DMS79 (cell line): ENCODE results near the gene IGFL1.
A peak's percentile ranks its signal among the peaks of the same experiment; 100 is the strongest.
"Not testable (repeated sequence)": the region's sequence is repeated elsewhere in the genome, so short reads cannot be mapped to it uniquely, and the experiment has no call there.

Experiments
- DNase-seq: peaks from one replicate; lab custom pipeline; 2025; lab: John Stamatoyannopoulos, UW

Gene IGFL1

GRCh38 chr19:46229442-46229841 lies at the start of gene IGFL1:
TSS of gene IGFL1 (plus strand) at chr19:46229742. CDS start at chr19:46229775, 33 bp downstream.
- DNase-seq, result no peak

- DNase-seq, result no peak
These were observed 48.7 kb upstream of the IGFL1 start for GRCh38 chr19:46180701-46181387.

- DNase-seq, result no peak
These were observed 48.2 kb upstream of the IGFL1 start for GRCh38 chr19:46181388-46181779.

- no peak for DNase-seq
These were observed 47.1 kb upstream of the IGFL1 start for GRCh38 chr19:46182476-46182875.

- not testable (repeated sequence) for DNase-seq
These were observed 44.5 kb upstream of the IGFL1 start for GRCh38 chr19:46184775-46185710.

GRCh38 chr19:46186101-46186716 lies 43.3 kb upstream of the IGFL1 start:
- no peak for DNase-seq

- no peak for DNase-seq
These were observed 42.8 kb upstream of the IGFL1 start for GRCh38 chr19:46186717-46187101.

GRCh38 chr19:46189971-46190888 lies 39.3 kb upstream of the IGFL1 start:
- no peak for DNase-seq

- DNase-seq, result no peak
These were observed 38.2 kb upstream of the IGFL1 start for GRCh38 chr19:46191356-46191755.

- no peak for DNase-seq
These were observed 37.6 kb upstream of the IGFL1 start for GRCh38 chr19:46191972-46192371.

GRCh38 chr19:46192626-46192991 lies 36.9 kb upstream of the IGFL1 start:
- not testable (repeated sequence) for DNase-seq

GRCh38 chr19:46192992-46193650 lies 36.4 kb upstream of the IGFL1 start:
- no peak for DNase-seq

GRCh38 chr19:46193678-46194077 lies 35.9 kb upstream of the IGFL1 start:
- no peak for DNase-seq

- no peak for DNase-seq
These were observed 34.4 kb upstream of the IGFL1 start for GRCh38 chr19:46195104-46195503.

GRCh38 chr19:46195919-46196318 lies 33.6 kb upstream of the IGFL1 start:
- not testable (repeated sequence) for DNase-seq

- DNase-seq, result no peak
These were observed 33.0 kb upstream of the IGFL1 start for GRCh38 chr19:46196410-46197124.

- DNase-seq, result no peak
These were observed 32.0 kb upstream of the IGFL1 start for GRCh38 chr19:46197314-46198070.

GRCh38 chr19:46198756-46199155 lies 30.8 kb upstream of the IGFL1 start:
- DNase-seq, result no peak

GRCh38 chr19:46201454-46202310 lies 27.9 kb upstream of the IGFL1 start:
- DNase-seq, result peak; percentile 75
